Fibroblast of mammary gland (primary cell): ENCODE data around the gene AUNIP.

Experiments
- DNase-seq: peaks from one replicate; pipeline ENCODE4 v3.0.0-alpha.2; 2010; ENCODE audit warnings: low read depth
- H3K4me3 ChIP-seq: 2 replicates; pipeline ENCODE4 v1.5.1; 2011; ENCODE audit warnings: low read depth, mild to moderate bottlenecking, low read length, moderate library complexity; ENCODE audit not compliant: control insufficient read depth
- TF ChIP-seq, protein P1 (sequence below): conservative IDR thresholded peaks from 2 replicates; pipeline ENCODE4 v1.5.1; 2011; ENCODE audit warnings: low read depth, low read length, inconsistent platforms; ENCODE audit not compliant: control insufficient read depth, insufficient read depth

The AUNIP gene

GRCh38 chr1:25798666-25799351 is 60.4 kb downstream of the AUNIP start:
- no peak overlapping the region for H3K4me3 ChIP-seq
- TF ChIP-seq, protein P1, sequence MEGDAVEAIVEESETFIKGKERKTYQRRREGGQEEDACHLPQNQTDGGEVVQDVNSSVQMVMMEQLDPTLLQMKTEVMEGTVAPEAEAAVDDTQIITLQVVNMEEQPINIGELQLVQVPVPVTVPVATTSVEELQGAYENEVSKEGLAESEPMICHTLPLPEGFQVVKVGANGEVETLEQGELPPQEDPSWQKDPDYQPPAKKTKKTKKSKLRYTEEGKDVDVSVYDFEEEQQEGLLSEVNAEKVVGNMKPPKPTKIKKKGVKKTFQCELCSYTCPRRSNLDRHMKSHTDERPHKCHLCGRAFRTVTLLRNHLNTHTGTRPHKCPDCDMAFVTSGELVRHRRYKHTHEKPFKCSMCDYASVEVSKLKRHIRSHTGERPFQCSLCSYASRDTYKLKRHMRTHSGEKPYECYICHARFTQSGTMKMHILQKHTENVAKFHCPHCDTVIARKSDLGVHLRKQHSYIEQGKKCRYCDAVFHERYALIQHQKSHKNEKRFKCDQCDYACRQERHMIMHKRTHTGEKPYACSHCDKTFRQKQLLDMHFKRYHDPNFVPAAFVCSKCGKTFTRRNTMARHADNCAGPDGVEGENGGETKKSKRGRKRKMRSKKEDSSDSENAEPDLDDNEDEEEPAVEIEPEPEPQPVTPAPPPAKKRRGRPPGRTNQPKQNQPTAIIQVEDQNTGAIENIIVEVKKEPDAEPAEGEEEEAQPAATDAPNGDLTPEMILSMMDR = no peak
- no peak for DNase-seq

GRCh38 chr1:25797939-25798338 is 61.3 kb downstream of the AUNIP start:
- H3K4me3 ChIP-seq = no peak overlapping the region
- DNase-seq = peak; percentile 32
- TF ChIP-seq, protein P1 = peak; percentile 52

- peak; percentile 77 for DNase-seq
- no peak overlapping the region for H3K4me3 ChIP-seq
- TF ChIP-seq, protein P1 = peak; percentile 92
Observed at GRCh38 chr1:25796811-25797458, 62.3 kb downstream of the AUNIP start.

GRCh38 chr1:25795946-25796810 is 63.1 kb downstream of the AUNIP start:
- TF ChIP-seq, protein P1 = no peak
- no peak for DNase-seq
- H3K4me3 ChIP-seq = no peak overlapping the region

GRCh38 chr1:25795211-25795610 is 64.0 kb downstream of the AUNIP start:
- no peak overlapping the region for H3K4me3 ChIP-seq
- TF ChIP-seq, protein P1 = no peak
- DNase-seq = no peak

DNA sequence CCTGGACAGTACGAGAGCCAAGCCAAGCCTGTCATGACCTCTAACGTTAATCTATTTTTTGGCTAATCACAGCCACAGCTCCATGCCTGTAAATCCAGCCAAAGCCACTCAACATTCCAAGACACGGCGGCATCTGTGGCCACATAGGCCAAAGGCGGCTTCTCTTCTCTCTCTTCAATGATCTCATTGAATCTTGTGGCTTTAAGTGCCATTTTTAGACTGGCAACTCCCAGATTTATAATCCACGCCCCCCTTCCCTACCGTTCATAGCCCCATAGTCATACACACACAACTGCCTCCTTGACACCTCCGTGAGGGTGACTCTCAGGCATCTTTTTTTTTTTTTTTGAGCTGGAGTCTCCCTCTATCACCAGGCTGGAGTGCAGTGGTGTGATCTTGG is 64.9 kb downstream of the AUNIP start:
- no peak overlapping the region for H3K4me3 ChIP-seq
- TF ChIP-seq, protein P1 = no peak
- DNase-seq = no peak
